AG09319 (cell line): Measurements from ENCODE around the gene APAF1.

ENCODE experiments used
- DNase-seq: peaks from one replicate; pipeline ENCODE4 v3.0.0-alpha.2; 2010; ENCODE audit warnings: low read depth; ENCODE audit errors: extremely low read depth
- CTCF ChIP-seq: IDR thresholded peaks from 2 replicates; pipeline ENCODE4 v1.5.1; 2011; ENCODE audit warnings: low read depth, mild to moderate bottlenecking, inconsistent platforms, low read length, moderate library complexity

The APAF1 gene

DNA sequence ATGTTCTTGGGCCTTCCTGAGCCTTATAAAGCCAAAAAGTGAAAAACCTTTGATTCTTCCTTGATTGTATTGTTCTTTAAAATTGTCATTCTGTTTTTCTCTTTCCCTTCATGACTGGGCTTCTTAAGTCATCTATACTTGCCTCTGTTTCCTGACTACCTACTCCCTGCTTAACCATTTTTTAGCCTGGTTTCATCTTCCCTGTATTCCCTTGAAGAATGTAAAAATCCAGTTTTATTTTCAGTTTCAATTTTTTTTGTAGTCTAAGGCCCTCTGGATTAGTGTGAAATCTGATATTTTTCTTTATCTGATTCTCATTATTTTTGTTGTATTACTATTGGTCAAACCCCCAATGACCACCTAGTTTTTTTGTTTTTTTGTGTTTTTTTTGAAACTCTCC is 46.3 kb downstream of the APAF1 start:
- DNase-seq: no peak
- no peak for TF ChIP-seq CTCF

GRCh38 chr12:98696036-98696646 is 51.1 kb downstream of the APAF1 start:
- no peak for TF ChIP-seq CTCF
- DNase-seq: no peak

DNA sequence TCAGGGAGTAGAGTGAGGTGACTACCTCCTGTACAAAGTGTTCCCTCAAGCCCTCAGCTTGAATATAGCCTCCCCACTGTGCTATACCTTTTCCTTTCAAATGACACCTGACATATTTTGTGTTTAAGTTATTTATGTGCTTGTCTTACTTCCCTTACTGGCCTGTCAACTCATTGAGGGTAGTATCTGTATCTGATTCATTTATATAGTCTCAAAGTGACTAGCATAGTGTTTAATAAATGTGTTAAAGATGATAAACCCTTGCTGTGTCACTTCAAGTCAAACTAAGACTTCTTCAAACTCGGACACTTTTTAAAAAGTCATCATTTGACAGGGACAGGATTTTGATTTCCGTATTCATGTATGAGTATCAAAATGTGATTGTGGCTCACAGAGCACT is 52.1 kb downstream of the APAF1 start:
- no peak for TF ChIP-seq CTCF

DNA sequence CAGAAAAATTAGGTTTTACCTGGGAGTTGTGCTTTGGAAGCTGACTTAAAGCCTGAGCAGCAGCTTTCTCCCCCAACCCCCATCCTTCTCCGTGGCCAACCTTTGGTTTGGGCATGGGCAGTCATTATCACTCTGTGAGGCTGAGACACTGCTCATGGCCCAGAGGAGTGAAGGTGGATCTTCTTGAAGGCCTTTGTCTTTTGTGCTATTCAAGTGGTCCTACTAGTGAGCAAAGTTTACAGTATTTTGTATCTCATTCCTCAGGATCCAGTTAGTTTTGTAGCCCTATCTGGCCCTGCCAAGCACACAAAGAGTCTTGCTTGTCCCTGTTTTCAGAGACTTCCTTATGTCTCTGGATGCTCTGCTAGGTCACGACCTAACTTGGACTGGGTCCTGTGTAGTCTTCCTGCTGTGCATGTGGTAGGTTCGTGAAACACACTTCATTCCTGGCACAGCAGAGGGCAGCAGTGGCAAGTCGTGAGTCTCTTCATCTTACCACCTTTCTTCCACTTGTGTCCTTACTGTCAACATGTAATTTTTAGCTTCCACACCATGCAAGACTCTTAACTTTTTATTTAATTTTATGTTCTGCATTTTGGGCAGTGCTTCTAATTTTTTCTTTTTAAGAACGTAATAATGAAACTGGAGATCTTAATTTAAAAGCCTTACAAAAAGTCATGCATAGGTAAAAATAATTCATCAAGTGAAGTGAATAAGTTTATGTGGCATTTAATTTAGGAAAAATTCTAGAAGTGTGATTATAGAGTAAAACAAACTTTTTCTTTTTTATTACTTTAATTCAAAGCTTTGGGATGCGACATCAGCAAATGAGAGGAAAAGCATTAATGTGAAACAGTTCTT is 53.7 kb downstream of the APAF1 start:
- DNase-seq: peak; percentile 34
- peak; percentile 73 for TF ChIP-seq CTCF

More for the DNA sequence above, 52.1 kb downstream of the APAF1 start:
- no peak for DNase-seq

GRCh38 chr12:98699586-98699985 is 54.5 kb downstream of the APAF1 start:
- no peak for TF ChIP-seq CTCF
- DNase-seq: peak; percentile 37

GRCh38 chr12:98701166-98701565 is 56.1 kb downstream of the APAF1 start:
- no peak for TF ChIP-seq CTCF
- DNase-seq: no peak

- DNase-seq: no peak
- no peak for TF ChIP-seq CTCF
These were observed 63.9 kb downstream of the APAF1 start for GRCh38 chr12:98709022-98709421.
